ENCODE results near the gene CYP3A5. TPM values are rescaled to one million over a fixed set of nuclear protein-coding genes. Genes with fewer than 3 reads are reported as not detected.

CYP3A5 gene
- total and polyA plus RNA-seq, 2 experiments from 2014 or later = 228 to 345 TPM

DNA sequence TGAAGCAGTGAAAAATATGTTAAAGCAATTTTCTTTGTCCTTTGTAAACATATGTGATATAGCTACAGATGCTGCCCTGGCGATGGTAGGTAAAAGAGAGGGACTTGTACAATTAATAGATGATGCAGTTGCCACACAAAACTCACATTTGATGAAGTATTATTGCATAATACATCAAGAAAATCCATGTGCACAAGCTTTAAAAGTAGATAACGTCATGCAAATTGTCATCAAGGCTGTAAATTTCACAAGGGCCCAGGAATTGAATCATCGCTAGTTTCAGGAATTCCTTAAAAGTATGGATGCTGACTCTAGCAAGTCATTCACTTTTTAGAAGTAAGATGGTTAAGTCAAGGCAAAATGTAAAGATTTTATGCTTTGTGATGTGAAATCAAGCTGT lies 10.0 kb downstream of the CYP3A5 start:
- Histone ChIP-seq H3K4me2 (no peak overlapping the region), H3K4me3 (no peak overlapping the region), H3K4me1 (ENCODE audit: insufficient read depth) (no peaks in the 10 kb centered on the region), H4K20me1 (ENCODE audit: insufficient read depth, poor library complexity, severe bottlenecking) (no peaks in the 10 kb centered on the region), H3K27ac (no peak overlapping the region), H3K27me3 (no peaks in the 10 kb centered on the region), H3K9me2 (replicated peaks; ENCODE audit: insufficient read depth) (no peaks in the 10 kb centered on the region), H2AFZ (no peak overlapping the region), H3K36me3 (replicated peaks; ENCODE audit: insufficient read depth, low read depth) (no peaks in the 10 kb centered on the region), H3K9me3 (ENCODE audit: low read depth) (no peaks in the 10 kb centered on the region), H3K79me2 (no peaks in the 10 kb centered on the region)
- WGBS (ENCODE audit: low lambda C conversion rate, missing lambda C conversion rate) = 87% methylated on average over 3 of the region's 3 CpGs
- TF ChIP-seq, protein P1, sequence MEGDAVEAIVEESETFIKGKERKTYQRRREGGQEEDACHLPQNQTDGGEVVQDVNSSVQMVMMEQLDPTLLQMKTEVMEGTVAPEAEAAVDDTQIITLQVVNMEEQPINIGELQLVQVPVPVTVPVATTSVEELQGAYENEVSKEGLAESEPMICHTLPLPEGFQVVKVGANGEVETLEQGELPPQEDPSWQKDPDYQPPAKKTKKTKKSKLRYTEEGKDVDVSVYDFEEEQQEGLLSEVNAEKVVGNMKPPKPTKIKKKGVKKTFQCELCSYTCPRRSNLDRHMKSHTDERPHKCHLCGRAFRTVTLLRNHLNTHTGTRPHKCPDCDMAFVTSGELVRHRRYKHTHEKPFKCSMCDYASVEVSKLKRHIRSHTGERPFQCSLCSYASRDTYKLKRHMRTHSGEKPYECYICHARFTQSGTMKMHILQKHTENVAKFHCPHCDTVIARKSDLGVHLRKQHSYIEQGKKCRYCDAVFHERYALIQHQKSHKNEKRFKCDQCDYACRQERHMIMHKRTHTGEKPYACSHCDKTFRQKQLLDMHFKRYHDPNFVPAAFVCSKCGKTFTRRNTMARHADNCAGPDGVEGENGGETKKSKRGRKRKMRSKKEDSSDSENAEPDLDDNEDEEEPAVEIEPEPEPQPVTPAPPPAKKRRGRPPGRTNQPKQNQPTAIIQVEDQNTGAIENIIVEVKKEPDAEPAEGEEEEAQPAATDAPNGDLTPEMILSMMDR (IDR thresholded peaks at IDR 0.05; ENCODE audit: poor library complexity) = no peak
- TF ChIP-seq EZH2phosphoT487 (IDR thresholded peaks at IDR 0.05; ENCODE audit: low read depth, severe bottlenecking, unreplicated experiment) = no peak
- no peak for DNase-seq (ENCODE audit: low spot score)

DNA sequence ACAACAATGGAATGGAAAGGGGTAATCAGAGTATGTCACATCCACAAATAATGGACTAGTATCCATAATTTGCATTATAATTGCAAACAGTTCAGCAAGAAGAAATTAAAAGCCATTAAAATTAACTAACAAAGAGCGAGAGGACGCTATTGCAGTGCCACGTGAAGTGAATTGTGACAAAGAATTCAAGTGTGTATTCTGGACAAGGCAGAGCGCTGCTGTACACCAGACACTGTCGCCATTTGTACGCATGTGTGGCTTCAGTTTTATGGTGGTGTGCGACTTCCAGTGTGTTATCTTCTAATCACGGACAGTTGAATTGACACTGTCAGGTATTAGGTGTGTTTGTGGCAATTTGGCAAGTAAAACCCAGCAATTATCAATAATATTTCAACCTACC lies 11.3 kb downstream of the CYP3A5 start:
- no peak for DNase-seq (ENCODE audit: low spot score)
- Histone ChIP-seq H3K27ac (no peak overlapping the region), H4K20me1 (ENCODE audit: insufficient read depth, poor library complexity, severe bottlenecking) (no peaks in the 10 kb centered on the region), H3K9me3 (ENCODE audit: low read depth) (peaks cover 3% of the 10 kb centered on the region), H3K79me2 (no peaks in the 10 kb centered on the region), H3K4me2 (no peak overlapping the region), H2AFZ (no peak overlapping the region), H3K4me3 (no peak overlapping the region), H3K9me2 (replicated peaks; ENCODE audit: insufficient read depth) (no peaks in the 10 kb centered on the region), H3K4me1 (ENCODE audit: insufficient read depth) (no peaks in the 10 kb centered on the region), H3K27me3 (no peaks in the 10 kb centered on the region), H3K36me3 (replicated peaks; ENCODE audit: insufficient read depth, low read depth) (peaks cover under 1% of the 10 kb centered on the region)
- 96% methylated on average over 8 of the region's 8 CpGs for WGBS (ENCODE audit: low lambda C conversion rate, missing lambda C conversion rate)
- TF ChIP-seq EZH2phosphoT487 (IDR thresholded peaks at IDR 0.05; ENCODE audit: low read depth, severe bottlenecking, unreplicated experiment) = no peak
- TF ChIP-seq EZH2 (IDR thresholded peaks at IDR 0.05; ENCODE audit: borderline replicate concordance) = no peak
- TF ChIP-seq, protein P1 (IDR thresholded peaks at IDR 0.05; ENCODE audit: poor library complexity) = no peak

DNA sequence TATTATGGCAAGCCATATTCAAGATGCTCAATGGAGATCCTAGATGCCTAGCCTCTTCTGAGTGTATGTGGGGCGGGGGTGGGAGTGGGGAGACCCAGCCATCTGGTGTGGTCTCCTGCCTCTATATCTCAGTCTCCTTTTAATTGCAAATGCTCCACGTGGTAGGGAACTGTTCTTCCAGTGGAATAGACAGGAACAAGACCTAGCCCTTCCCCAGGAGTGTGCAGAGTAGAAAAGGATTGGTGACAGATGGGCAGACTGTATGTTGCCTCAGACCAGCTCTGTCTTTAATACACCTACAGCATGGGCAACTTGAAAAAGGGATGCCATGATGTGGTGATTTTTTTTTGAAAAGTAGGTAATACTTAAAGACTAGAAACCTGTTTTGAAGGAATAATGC lies 12.6 kb downstream of the CYP3A5 start:
- no peak overlapping the region for H3K4me3 ChIP-seq
- H3K27me3 ChIP-seq = no peaks in the 10 kb centered on the region
- no peaks in the 10 kb centered on the region for H3K9me2 ChIP-seq (replicated peaks; ENCODE audit: insufficient read depth)
- H3K9me3 ChIP-seq (ENCODE audit: low read depth) = peaks cover 3% of the 10 kb centered on the region
- TF ChIP-seq EZH2phosphoT487 (IDR thresholded peaks at IDR 0.05; ENCODE audit: low read depth, severe bottlenecking, unreplicated experiment) (no peak), EZH2 (IDR thresholded peaks at IDR 0.05; ENCODE audit: borderline replicate concordance) (no peak)
- TF ChIP-seq, protein P1 (IDR thresholded peaks at IDR 0.05; ENCODE audit: poor library complexity) = no peak
- no peak for DNase-seq (ENCODE audit: low spot score)
- 59% methylated on average over 2 of the region's 2 CpGs for WGBS (ENCODE audit: low lambda C conversion rate, missing lambda C conversion rate)
- H2AFZ ChIP-seq = no peak overlapping the region
- H4K20me1 ChIP-seq (ENCODE audit: insufficient read depth, poor library complexity, severe bottlenecking) = no peaks in the 10 kb centered on the region
- H3K79me2 ChIP-seq = no peaks in the 10 kb centered on the region
- peaks cover 6% of the 10 kb centered on the region for H3K36me3 ChIP-seq (replicated peaks; ENCODE audit: insufficient read depth, low read depth)
- H3K4me1 ChIP-seq (ENCODE audit: insufficient read depth) = no peaks in the 10 kb centered on the region
- no peak overlapping the region for H3K4me2 ChIP-seq
- H3K27ac ChIP-seq = no peak overlapping the region

DNA sequence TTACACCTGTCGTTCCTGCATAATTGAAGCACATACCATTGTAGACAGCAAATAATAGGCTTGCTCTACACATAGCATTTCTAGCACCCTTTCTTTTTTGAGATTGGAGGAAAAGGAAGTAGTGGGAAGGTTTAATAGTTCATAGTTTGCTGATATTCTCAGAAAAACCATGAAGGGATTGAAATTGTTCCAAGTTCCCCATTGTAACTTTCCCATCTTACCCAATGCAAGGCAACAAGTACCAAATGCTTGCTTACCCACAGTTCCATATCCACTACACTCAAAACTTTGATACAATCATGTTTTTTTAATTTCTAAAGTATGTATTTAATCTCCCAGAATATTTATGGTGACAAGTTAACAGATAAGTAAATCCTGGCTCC lies 13.8 kb downstream of the CYP3A5 start:
- no peak overlapping the region for H3K4me2 ChIP-seq
- no peak for DNase-seq (ENCODE audit: low spot score)
- H3K9me3 ChIP-seq (ENCODE audit: low read depth) = peaks cover 8% of the 10 kb centered on the region
- WGBS (ENCODE audit: low lambda C conversion rate, missing lambda C conversion rate) = 94% methylated on average over 1 of the region's 1 CpG
- H4K20me1 ChIP-seq (ENCODE audit: insufficient read depth, poor library complexity, severe bottlenecking) = no peaks in the 10 kb centered on the region
- H3K79me2 ChIP-seq = no peaks in the 10 kb centered on the region
- H3K9me2 ChIP-seq (replicated peaks; ENCODE audit: insufficient read depth) = no peaks in the 10 kb centered on the region
- TF ChIP-seq EZH2 (IDR thresholded peaks at IDR 0.05; ENCODE audit: borderline replicate concordance) (no peak), EZH2phosphoT487 (IDR thresholded peaks at IDR 0.05; ENCODE audit: low read depth, severe bottlenecking, unreplicated experiment) (no peak)
- TF ChIP-seq, protein P1 (IDR thresholded peaks at IDR 0.05; ENCODE audit: poor library complexity) = no peak
- H3K27ac ChIP-seq = no peak overlapping the region
- H3K4me3 ChIP-seq = no peak overlapping the region
- H3K36me3 ChIP-seq (replicated peaks; ENCODE audit: insufficient read depth, low read depth) = peaks cover 6% of the 10 kb centered on the region
- H2AFZ ChIP-seq = no peak overlapping the region
- no peaks in the 10 kb centered on the region for H3K27me3 ChIP-seq
- H3K4me1 ChIP-seq (ENCODE audit: insufficient read depth) = no peaks in the 10 kb centered on the region
